ENCODE results near the gene BPIFB1. TPM values are rescaled to one million over a fixed set of nuclear protein-coding genes. Genes with fewer than 3 reads are reported as not detected.

The BPIFB1 gene
- total and polyA plus RNA-seq, 5 donors from 2014 or later = not detected

GRCh38 chr20:33348136-33348937 is 65.3 kb downstream of the BPIFB1 start:
- Histone ChIP-seq H3K4me1 (ENCODE audit: control insufficient read depth, insufficient read depth, low read length, poor library complexity, severe bottlenecking) (no peaks in the 10 kb centered on the region), H3K4me3 (ENCODE audit: low read depth, low read length) (no peak overlapping the region), H3K27ac (ENCODE audit: insufficient read depth, low read length, poor library complexity, severe bottlenecking) (no peak overlapping the region), H3K36me3 (ENCODE audit: control insufficient read depth, insufficient read depth, low read length) (peaks cover 18% of the 10 kb centered on the region), H3K27me3 (ENCODE audit: control insufficient read depth, insufficient read depth, low read length) (no peaks in the 10 kb centered on the region), H3K9me3 (ENCODE audit: control insufficient read depth in 2 of 2, low read length in 2 of 2) (no peaks in the 10 kb centered on the region)
- Mint-ChIP-seq H3K4me1 (peaks cover 0 to 5% (median 0%) of the 10 kb centered on the region in 4 donors), H3K27ac (no peak overlapping the region), H3K36me3 (peaks cover 33% of the 10 kb centered on the region), H3K4me3 (no peak overlapping the region), H3K9me3 (no peaks in the 10 kb centered on the region), H3K27me3 (peaks cover 3% of the 10 kb centered on the region)
- DNase-seq (no peak), ATAC-seq (ENCODE audit: low read depth in 2 of 2) (no peak)

DNA sequence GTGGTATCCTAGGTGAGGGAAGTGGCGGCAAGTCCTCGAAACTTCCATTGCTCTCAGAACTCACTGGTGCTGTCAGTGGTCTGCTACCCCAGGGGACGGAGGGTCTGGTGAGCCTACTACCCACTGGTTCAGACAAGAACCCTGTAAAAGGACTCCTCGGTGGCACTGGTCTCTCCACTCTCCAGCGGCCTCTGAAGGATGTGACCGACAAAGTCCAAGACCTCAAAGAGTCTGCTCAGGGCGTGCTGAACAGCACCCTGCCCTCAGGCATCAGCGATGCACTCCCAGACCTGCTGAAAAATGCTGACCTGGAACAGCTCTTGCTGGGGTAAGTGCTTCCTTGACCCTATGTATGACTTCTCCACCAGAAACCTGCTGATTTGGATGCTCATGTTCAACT is 66.5 kb downstream of the BPIFB1 start:
- DNase-seq (no peak), ATAC-seq (ENCODE audit: low read depth in 2 of 2) (no peak)
- H3K9me3 Mint-ChIP-seq = no peaks in the 10 kb centered on the region
- no peaks in the 10 kb centered on the region for H3K4me1 ChIP-seq (ENCODE audit: control insufficient read depth, insufficient read depth, low read length, poor library complexity, severe bottlenecking)
- H3K27me3 Mint-ChIP-seq = no peaks in the 10 kb centered on the region
- no peaks in the 10 kb centered on the region for H3K9me3 ChIP-seq (ENCODE audit: control insufficient read depth in 2 of 2, low read length in 2 of 2)
- no peak overlapping the region for H3K27ac Mint-ChIP-seq
- peaks cover 26% of the 10 kb centered on the region for H3K36me3 ChIP-seq (ENCODE audit: control insufficient read depth, insufficient read depth, low read length)
- no peak overlapping the region for H3K4me3 ChIP-seq (ENCODE audit: low read depth, low read length)
- no peaks in the 10 kb centered on the region for H3K27me3 ChIP-seq (ENCODE audit: control insufficient read depth, insufficient read depth, low read length)
- H3K36me3 Mint-ChIP-seq = peaks cover 39% of the 10 kb centered on the region
- H3K27ac ChIP-seq (ENCODE audit: insufficient read depth, low read length, poor library complexity, severe bottlenecking) = no peak overlapping the region
- no peak overlapping the region for H3K4me3 Mint-ChIP-seq
- H3K4me1 Mint-ChIP-seq = peaks cover 0 to 5% (median 0%) of the 10 kb centered on the region in 4 donors

DNA sequence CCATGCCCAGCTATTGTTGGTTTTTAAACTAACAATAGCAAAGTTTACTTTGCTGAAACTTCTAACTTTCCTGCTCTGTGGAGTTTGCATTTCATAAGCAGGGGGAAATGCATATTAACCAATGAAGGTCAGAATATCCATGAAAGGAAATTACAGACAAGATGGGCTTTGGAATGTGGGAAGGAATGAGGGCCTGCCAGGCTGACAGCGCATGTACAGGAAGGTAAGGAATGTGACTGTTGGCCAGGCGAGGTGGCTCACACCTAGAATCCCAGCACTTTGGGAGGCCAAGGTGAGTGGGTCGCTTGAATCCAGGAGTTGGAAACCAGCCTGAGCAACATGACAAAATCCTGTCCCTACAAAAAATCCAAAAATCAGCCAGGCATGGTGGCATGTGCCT is 68.7 kb downstream of the BPIFB1 start:
- Mint-ChIP-seq H3K9me3 (no peaks in the 10 kb centered on the region), H3K27me3 (no peaks in the 10 kb centered on the region), H3K36me3 (peaks cover 49% of the 10 kb centered on the region), H3K27ac (peak overlapping the region in 2 of 3 donors; percentile 29 to 52), H3K4me3 (no peak overlapping the region), H3K4me1 (peaks cover 0 to 4% (median 0%) of the 10 kb centered on the region in 4 donors)
- Histone ChIP-seq H3K36me3 (ENCODE audit: control insufficient read depth, insufficient read depth, low read length) (peaks cover 26% of the 10 kb centered on the region), H3K9me3 (ENCODE audit: control insufficient read depth in 2 of 2, low read length in 2 of 2) (no peaks in the 10 kb centered on the region), H3K27ac (ENCODE audit: insufficient read depth, low read length, poor library complexity, severe bottlenecking) (no peak overlapping the region), H3K4me1 (ENCODE audit: control insufficient read depth, insufficient read depth, low read length, poor library complexity, severe bottlenecking) (no peaks in the 10 kb centered on the region), H3K4me3 (ENCODE audit: low read depth, low read length) (no peak overlapping the region), H3K27me3 (ENCODE audit: control insufficient read depth, insufficient read depth, low read length) (no peaks in the 10 kb centered on the region)
- DNase-seq (no peak), ATAC-seq (ENCODE audit: low read depth in 2 of 2) (no peak)

- Histone ChIP-seq H3K4me1 (ENCODE audit: control insufficient read depth, insufficient read depth, low read length, poor library complexity, severe bottlenecking) (no peaks in the 10 kb centered on the region), H3K4me3 (ENCODE audit: low read depth, low read length) (no peak overlapping the region), H3K9me3 (ENCODE audit: control insufficient read depth in 2 of 2, low read length in 2 of 2) (no peaks in the 10 kb centered on the region), H3K27ac (ENCODE audit: insufficient read depth, low read length, poor library complexity, severe bottlenecking) (no peak overlapping the region), H3K27me3 (ENCODE audit: control insufficient read depth, insufficient read depth, low read length) (no peaks in the 10 kb centered on the region), H3K36me3 (ENCODE audit: control insufficient read depth, insufficient read depth, low read length) (peaks cover 26% of the 10 kb centered on the region)
- no peak for ATAC-seq (ENCODE audit: low read depth in 2 of 2)
- H3K27me3 Mint-ChIP-seq = no peaks in the 10 kb centered on the region
- DNase-seq = no peak
- H3K36me3 Mint-ChIP-seq = peaks cover 49% of the 10 kb centered on the region
- no peak overlapping the region for H3K4me3 Mint-ChIP-seq
- no peaks in the 10 kb centered on the region for H3K9me3 Mint-ChIP-seq
- H3K4me1 Mint-ChIP-seq = peaks cover 0 to 4% (median 0%) of the 10 kb centered on the region in 4 donors
- peak overlapping the region in 2 of 3 donors; percentile 32 to 46 for H3K27ac Mint-ChIP-seq
These were observed 69.4 kb downstream of the BPIFB1 start for GRCh38 chr20:33352258-33353012.

DNA sequence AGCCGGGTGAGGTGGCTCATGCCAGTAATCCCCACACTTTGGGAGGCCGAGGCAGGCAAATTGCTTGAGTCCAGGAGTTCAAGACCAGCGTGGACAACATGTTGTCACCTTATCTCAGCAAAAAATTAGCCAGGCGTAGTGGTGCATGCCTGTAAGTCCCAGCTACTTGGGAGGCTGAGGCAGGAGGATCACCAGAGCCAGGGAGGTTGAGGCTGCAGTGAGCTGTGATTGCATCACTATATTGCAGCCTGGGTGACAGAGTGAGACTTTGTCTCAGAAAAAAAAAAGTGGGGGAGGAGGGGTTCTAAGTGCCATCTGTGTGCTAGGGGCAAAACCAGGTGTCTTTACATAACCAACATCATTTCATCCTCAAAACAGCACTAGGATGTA is 70.0 kb downstream of the BPIFB1 start:
- Mint-ChIP-seq H3K4me3 (no peak overlapping the region), H3K36me3 (peaks cover 44% of the 10 kb centered on the region)

More for the DNA sequence above, 70.0 kb downstream of the BPIFB1 start:
- H3K9me3 ChIP-seq (ENCODE audit: control insufficient read depth in 2 of 2, low read length in 2 of 2) = no peaks in the 10 kb centered on the region
- Mint-ChIP-seq H3K27me3 (no peaks in the 10 kb centered on the region), H3K4me1 (peaks cover 0 to 4% (median 0%) of the 10 kb centered on the region in 4 donors), H3K9me3 (no peaks in the 10 kb centered on the region), H3K27ac (peak overlapping the region in 2 of 3 donors; percentile 32 to 46)
- no peak overlapping the region for H3K27ac ChIP-seq (ENCODE audit: insufficient read depth, low read length, poor library complexity, severe bottlenecking)
- no peak overlapping the region for H3K4me3 ChIP-seq (ENCODE audit: low read depth, low read length)
- H3K4me1 ChIP-seq (ENCODE audit: control insufficient read depth, insufficient read depth, low read length, poor library complexity, severe bottlenecking) = no peaks in the 10 kb centered on the region
- peaks cover 26% of the 10 kb centered on the region for H3K36me3 ChIP-seq (ENCODE audit: control insufficient read depth, insufficient read depth, low read length)
- H3K27me3 ChIP-seq (ENCODE audit: control insufficient read depth, insufficient read depth, low read length) = no peaks in the 10 kb centered on the region
- ATAC-seq (ENCODE audit: low read depth in 2 of 2) = no peak
- no peak for DNase-seq

Other genes starting within 250 kb of the BPIFB1 start
- not detected for gene BPIFB3, start 229.3 kb upstream of the BPIFB1 start, total RNA-seq
- gene BPIFB3, start 229.3 kb upstream of the BPIFB1 start, polyA plus RNA-seq = not detected
- gene BPIFB4, start 203.6 kb upstream of the BPIFB1 start, total RNA-seq = not detected
- gene BPIFB4, start 203.6 kb upstream of the BPIFB1 start, polyA plus RNA-seq = not detected
- gene BPIFA2, start 115.1 kb upstream of the BPIFB1 start, total RNA-seq = not detected
- gene BPIFA2, start 115.1 kb upstream of the BPIFB1 start, polyA plus RNA-seq = not detected
- gene BPIFA3, start 65.9 kb upstream of the BPIFB1 start, total RNA-seq = not detected
- not detected for gene BPIFA3, start 65.9 kb upstream of the BPIFB1 start, polyA plus RNA-seq
- gene BPIFA1, start 47.2 kb upstream of the BPIFB1 start, total RNA-seq = not detected
- gene BPIFA1, start 47.2 kb upstream of the BPIFB1 start, polyA plus RNA-seq = not detected
- gene CDK5RAP1, start 118.3 kb downstream of the BPIFB1 start, total RNA-seq = 48.0 TPM
- gene CDK5RAP1, start 118.3 kb downstream of the BPIFB1 start, polyA plus RNA-seq = 10 to 100 TPM; 31.4 to 37.6 (median 34.6) TPM
- gene SNTA1, start 160.5 kb downstream of the BPIFB1 start, total RNA-seq = 6.2 TPM
- gene SNTA1, start 160.5 kb downstream of the BPIFB1 start, polyA plus RNA-seq = 1 to 10 TPM; 3.8 to 8.0 (median 4.9) TPM
- 31.0 TPM for gene CBFA2T2, start 206.9 kb downstream of the BPIFB1 start, total RNA-seq
- gene CBFA2T2, start 206.9 kb downstream of the BPIFB1 start, polyA plus RNA-seq = 10 to 100 TPM; 11.8 to 14.8 (median 13.2) TPM

All from CD4-positive, CD25-positive, alpha-beta regulatory T cell (primary cell).